Liver (tissue), 2 donors: ENCODE measurements around the gene SYT13.

Experiments
- GABPA ChIP-seq, 2 donors: IDR thresholded peaks in 1 of 2; conservative IDR thresholded peaks in 1 of 2; 2 replicates each; pipeline ENCODE4 v1.6.1; 2016; ENCODE audit warnings: antibody characterized with exemption in 2 of 2, mild to moderate bottlenecking in 1 of 2, moderate library complexity in 1 of 2
- RAD21 ChIP-seq, 2 donors: IDR thresholded peaks; 2 replicates each; pipeline ENCODE4 v1.6.1; 2016; ENCODE audit warnings: antibody characterized with exemption in 2 of 2, mild to moderate bottlenecking in 2 of 2
- SP1 ChIP-seq: IDR thresholded peaks from 2 replicates; pipeline ENCODE4 v1.6.1; 2018; ENCODE audit warnings: antibody characterized with exemption, mild to moderate bottlenecking
- donor health status: healthy.

- TF ChIP-seq RAD21 (IDR thresholded peaks at IDR 0.05): no peak
- no peak for TF ChIP-seq SP1
- no peak for TF ChIP-seq GABPA (IDR thresholded peaks at IDR 0.05 in 1 of 2, conservative IDR thresholded peaks at IDR 0.05 in 1 of 2)
These were observed 28.8 kb upstream of the SYT13 start for GRCh38 chr11:45314900-45315299.
